ENCODE measurements around the gene TMEM107.
"Not testable (repeated sequence)": the region's sequence is repeated elsewhere in the genome, so short reads cannot be mapped to it uniquely, and the experiment has no call there.

Gene TMEM107

GRCh38 chr17:8189711-8190477, 13.7 kb upstream of the TMEM107 start, which contains the start of gene BORCS6:
Gene BORCS6 (minus strand): TSS chr17:8190180. CDS start chr17:8190140, 40 bp downstream.
- DNase-seq: peak; percentile 54 to 100 (median 98)

- peak in 10 of 56 donors; percentile 25 to 51 (median 36) for DNase-seq
Observed at GRCh38 chr17:8189041-8189710, 13.0 kb upstream of the TMEM107 start.

GRCh38 chr17:8188263-8188839, 12.2 kb upstream of the TMEM107 start:
- peak in 4 of 56 donors; percentile 17 to 32 (median 22) for DNase-seq

- DNase-seq: peak in 55 of 56 donors; percentile 35 to 91 (median 75)
Observed at GRCh38 chr17:8187517-8188262, 11.5 kb upstream of the TMEM107 start.

- DNase-seq: peak; percentile 58 to 98 (median 90)
Observed at GRCh38 chr17:8186787-8187516, 10.8 kb upstream of the TMEM107 start.

GRCh38 chr17:8186446-8186786, 10.2 kb upstream of the TMEM107 start:
- DNase-seq: no peak

- peak; percentile 30 to 90 (median 77) for DNase-seq
Observed at GRCh38 chr17:8185582-8186445, 9.6 kb upstream of the TMEM107 start.

- DNase-seq: no peak
Observed at GRCh38 chr17:8176998-8177731, 985 bp upstream of the TMEM107 start.

- DNase-seq: peak in 6 of 56 donors; percentile 34 to 60 (median 52)
Observed at GRCh38 chr17:8175795-8176196, 384 bp downstream of the TMEM107 start.

- DNase-seq: peak in 1 of 56 donors; percentile 23
Observed at GRCh38 chr17:8173871-8174322, 2.3 kb downstream of the TMEM107 start.

GRCh38 chr17:8173056-8173870, 2.9 kb downstream of the TMEM107 start:
- peak in 50 of 56 donors; percentile 24 to 94 (median 76) for DNase-seq

GRCh38 chr17:8170186-8170585, 6.0 kb downstream of the TMEM107 start:
- DNase-seq: not testable (repeated sequence)

GRCh38 chr17:8167526-8167925, 8.7 kb downstream of the TMEM107 start:
- DNase-seq: no peak

GRCh38 chr17:8166731-8167130, 9.4 kb downstream of the TMEM107 start:
- DNase-seq: no peak

- no peak for DNase-seq
Observed at GRCh38 chr17:8164815-8165131, 11.4 kb downstream of the TMEM107 start.

GRCh38 chr17:8163978-8164814, 12.0 kb downstream of the TMEM107 start:
- peak in 35 of 56 donors; percentile 16 to 78 (median 45) for DNase-seq

All from amygdala (tissue), 56 donors.